Spleen (tissue), 11 donors: Measurements from ENCODE around the gene FAM13B. TPM values are rescaled to one million over a fixed set of nuclear protein-coding genes. Genes with fewer than 3 reads are reported as not detected.

ENCODE experiments used
- DNase-seq: peaks from one replicate; pipeline ENCODE4 v3.0.0-alpha.2; 2020
- H3K27ac ChIP-seq, 8 donors: fragments of 200-600 bp; sonication (generic) in 7 of 8; 1 replicate in 4 of 8; 2 replicates in 4 of 8; pipeline versions ENCODE4 v1.5.0 to v1.8.0; 2016 to 2021; ENCODE audit warnings: inconsistent platforms in 4 of 8, mild to moderate bottlenecking in 4 of 8, moderate library complexity in 1 of 8
- H3K27me3 ChIP-seq, 7 donors: fragments of 200-600 bp; sonication (generic) in 6 of 7; replicated peaks in 1 of 7; 1 replicate in 4 of 7; 2 replicates in 3 of 7; pipeline versions ENCODE4 v1.5.0 to v1.8.0; 2016 to 2021; ENCODE audit warnings: inconsistent platforms in 3 of 7, mild to moderate bottlenecking in 1 of 7
- H3K36me3 ChIP-seq, 6 donors: fragments of 200-600 bp; sonication (generic) in 5 of 6; 1 replicate in 4 of 6; 2 replicates in 2 of 6; pipeline versions ENCODE4 v1.5.0 to v1.8.0; 2016 to 2021; ENCODE audit warnings: inconsistent platforms in 2 of 6
- H3K4me1 ChIP-seq, 6 donors: fragments of 200-600 bp; sonication (generic) in 5 of 6; 1 replicate in 3 of 6; 2 replicates in 3 of 6; pipeline versions ENCODE4 v1.5.0 to v1.8.0; 2016 to 2021; ENCODE audit warnings: inconsistent platforms in 3 of 6
- H3K4me3 ChIP-seq, 8 donors: fragments of 200-600 bp; sonication (generic) in 7 of 8; 1 replicate in 4 of 8; 2 replicates in 4 of 8; pipeline versions ENCODE4 v1.5.0 to v1.8.0; 2016 to 2021; ENCODE audit warnings: inconsistent platforms in 4 of 8, mild to moderate bottlenecking in 4 of 8, moderate library complexity in 2 of 8
- H3K9me3 ChIP-seq, 8 donors: fragments of 200-600 bp; sonication (generic) in 7 of 8; 1 replicate in 4 of 8; 2 replicates in 4 of 8; pipeline versions ENCODE4 v1.5.0 to v1.8.0; 2016 to 2021; ENCODE audit warnings: inconsistent platforms in 4 of 8
- CTCF ChIP-seq, 11 experiments: fragments of 200-600 bp in 7 of 11; fragments of 450-650 bp in 4 of 11; sonication (generic) in 4 of 11; IDR thresholded peaks in 8 of 11; conservative IDR thresholded peaks in 3 of 11; 1 replicate in 7 of 11; 2 replicates in 4 of 11; pipeline versions ENCODE4 v1.4.0 to v1.8.0; 2016 to 2021; ENCODE audit warnings: antibody characterized with exemption in 11 of 11, inconsistent platforms in 4 of 11, mild to moderate bottlenecking in 1 of 11
- POLR2A ChIP-seq, 3 donors: fragments of 450-650 bp; IDR thresholded peaks; one replicate each; pipeline ENCODE4 v1.5.1; 2017; ENCODE audit warnings: antibody characterized with exemption in 3 of 3, mild to moderate bottlenecking in 1 of 3
- POLR2AphosphoS5 ChIP-seq, 3 donors: sonication (generic); formaldehyde crosslinking; IDR thresholded peaks; one replicate each; pipeline ENCODE4 v1.5.1; 2017; ENCODE audit warnings: antibody characterized with exemption in 3 of 3
- WGBS, 5 donors: extraction: QIAGEN DNeasy Blood & Tissue Kit in 3 of 5; methylation state at CpG; one replicate each; pipeline versions ENCODE4 v1.1.5 to v1.1.7; 2013 to 2018; 5-methylcytosine and 5-hydroxymethylcytosine counted together
- intact Hi-C: fragments of 100-400 bp; cut with DNase I; formaldehyde crosslinking; loops from one replicate; pipeline ENCODE4 v1.15.0; 2023; ENCODE audit warnings: low total_unique reads
- polyA plus RNA-seq, 3 donors: library from polyadenylated mRNA; stranded (reverse); fragments of 200-250 nt; gene quantifications; one replicate each; pipeline ENCODE4 v1.2.1, GENCODE V29; 2013
- total RNA-seq, 7 donors: library from RNA; depleted of rRNA in 3 of 7; stranded (reverse); fragments of >200 nt in 3 of 7; fragmentation: NEBNext Ultra II Directional in 4 of 7; extraction: Animal tissue kit (Norgen Biotek cat#: 25700) in 4 of 7; gene quantifications; one replicate each; pipeline versions ENCODE4 v1.1.0 to v1.2.1, GENCODE V29; 2016 to 2021
- donor health status: healthy with polysubstance abuse.
- donor health status: DM: no; HTN: no; CAD: no; lungs with moderate emphysema.
- donor health status: DM: no; HTN: no; CAD: no.
- donor health status: Bipolar disorder and iron deficiency.
- donor health status: healthy.
- donor health status: DM: no; HTN: no; CAD: no.
- donor health status: DM: yes; HTN: yes; CAD: no.

Gene FAM13B
- total and polyA plus RNA-seq, 10 donors = 11.3 to 91.9 (median 66.4) TPM

- no peak overlapping the region for H3K27ac ChIP-seq
- TF ChIP-seq POLR2AphosphoS5 (IDR thresholded peaks at IDR 0.05) (no peak), POLR2A (IDR thresholded peaks at IDR 0.05) (no peak), CTCF (IDR thresholded peaks at IDR 0.05 in 8 of 11, conservative IDR thresholded peaks at IDR 0.05 in 3 of 11) (peak in 2 of 11 experiments; percentile 9 to 16)
- H3K4me3 ChIP-seq = no peak overlapping the region
- 85 to 91% (median 88%) methylated on average over 5 of the region's 5 CpGs for WGBS, 5 donors
- H3K9me3 ChIP-seq = no peaks in the 10 kb centered on the region
- H3K27me3 ChIP-seq = no peaks in the 10 kb centered on the region
- H3K4me1 ChIP-seq = peaks cover 0 to 4% (median 0%) of the 10 kb centered on the region in 6 donors
- DNase-seq = no peak
- intact Hi-C loops = no loop called here
- no peaks in the 10 kb centered on the region for H3K36me3 ChIP-seq
Measured at GRCh38 chr5:138065102-138065501, 32.2 kb upstream of the FAM13B start.

- no peak overlapping the region for H3K4me3 ChIP-seq
- intact Hi-C loops = no loop called here
- H3K27ac ChIP-seq = no peak overlapping the region
- H3K9me3 ChIP-seq = no peaks in the 10 kb centered on the region
- DNase-seq = peak; percentile 13
- H3K4me1 ChIP-seq = peaks cover 0 to 4% (median 0%) of the 10 kb centered on the region in 6 donors
- TF ChIP-seq POLR2A (IDR thresholded peaks at IDR 0.05) = no peak
- no peak for TF ChIP-seq POLR2AphosphoS5 (IDR thresholded peaks at IDR 0.05)
- TF ChIP-seq CTCF (IDR thresholded peaks at IDR 0.05 in 8 of 11, conservative IDR thresholded peaks at IDR 0.05 in 3 of 11) = no peak
- no peaks in the 10 kb centered on the region for H3K27me3 ChIP-seq
- no peaks in the 10 kb centered on the region for H3K36me3 ChIP-seq
Measured at GRCh38 chr5:138064526-138064925, 31.6 kb upstream of the FAM13B start.

- Histone ChIP-seq H3K4me1 (no peaks in the 10 kb centered on the region), H3K27me3 (peaks cover 0 to 6% (median 0%) of the 10 kb centered on the region in 7 donors), H3K9me3 (no peaks in the 10 kb centered on the region), H3K36me3 (no peaks in the 10 kb centered on the region), H3K4me3 (no peak overlapping the region), H3K27ac (no peak overlapping the region)
- WGBS, 5 donors = 45 to 54% (median 51%) methylated on average over 13 of the region's 13 CpGs
- intact Hi-C loops = no loop called here
- no peak for DNase-seq
- TF ChIP-seq POLR2AphosphoS5 (IDR thresholded peaks at IDR 0.05) = no peak
- no peak for TF ChIP-seq POLR2A (IDR thresholded peaks at IDR 0.05)
- TF ChIP-seq CTCF (IDR thresholded peaks at IDR 0.05 in 8 of 11, conservative IDR thresholded peaks at IDR 0.05 in 3 of 11) = no peak
Measured at GRCh38 chr5:138054847-138055558, 22.1 kb upstream of the FAM13B start.

- no peak overlapping the region for H3K4me3 ChIP-seq
- TF ChIP-seq POLR2A (IDR thresholded peaks at IDR 0.05) (no peak), POLR2AphosphoS5 (IDR thresholded peaks at IDR 0.05) (no peak), CTCF (IDR thresholded peaks at IDR 0.05 in 8 of 11, conservative IDR thresholded peaks at IDR 0.05 in 3 of 11) (no peak)
- DNase-seq = no peak
- H3K4me1 ChIP-seq = no peaks in the 10 kb centered on the region
- intact Hi-C loops = no loop called here
- no peak overlapping the region for H3K27ac ChIP-seq
- no peaks in the 10 kb centered on the region for H3K9me3 ChIP-seq
- H3K36me3 ChIP-seq = no peaks in the 10 kb centered on the region
- peaks cover 0 to 6% (median 0%) of the 10 kb centered on the region in 7 donors for H3K27me3 ChIP-seq
- WGBS, 5 donors = 36 to 57% (median 41%) methylated on average over 3 of the region's 3 CpGs
Measured at GRCh38 chr5:138054206-138054605, 21.3 kb upstream of the FAM13B start.
